Loucy (cell line): Measurements from ENCODE around the gene INPPL1.

Experiments
- H2AFZ ChIP-seq: fragments of 200-600 bp; sonication (generic); 2 replicates; pipeline ENCODE4 v1.6.0; 2016; ENCODE audit warnings: antibody characterized with exemption, mild to moderate bottlenecking, low read length, moderate library complexity
- H3F3A ChIP-seq: fragments of 200-600 bp; 2 replicates; pipeline ENCODE4 v1.6.0; 2016; ENCODE audit warnings: antibody characterized with exemption, low read depth, mild to moderate bottlenecking
- H3K27me3 ChIP-seq: fragments of 200-600 bp; sonication (generic); 2 replicates; pipeline ENCODE4 v1.6.1; 2014; ENCODE audit warnings: low read length, mild to moderate bottlenecking; ENCODE audit not compliant: insufficient read depth, poor library complexity, severe bottlenecking
- H3K36me3 ChIP-seq: fragments of 200-600 bp; sonication (generic); 2 replicates; pipeline ENCODE4 v1.6.1; 2016; ENCODE audit warnings: low read length; ENCODE audit not compliant: insufficient read depth
- H3K4me1 ChIP-seq: fragments of 200-600 bp; sonication (generic); 2 replicates; pipeline ENCODE4 v1.5.1; 2014; ENCODE audit warnings: low read length, mild to moderate bottlenecking; ENCODE audit not compliant: insufficient read depth, poor library complexity, severe bottlenecking
- H3K4me2 ChIP-seq: fragments of 200-600 bp; sonication (generic); 2 replicates; pipeline ENCODE4 v1.6.0; 2014; ENCODE audit warnings: antibody characterized with exemption, low read length, low read depth, mild to moderate bottlenecking; ENCODE audit not compliant: poor library complexity, severe bottlenecking
- H3K4me3 ChIP-seq: fragments of 200-600 bp; sonication (generic); 2 replicates; pipeline ENCODE4 v1.5.1; 2014; ENCODE audit warnings: low read length, mild to moderate bottlenecking, mixed read lengths; ENCODE audit not compliant: poor library complexity, severe bottlenecking
- H3K79me2 ChIP-seq: fragments of 200-600 bp; sonication (generic); 2 replicates; pipeline ENCODE4 v1.6.1; 2014; ENCODE audit warnings: low read length; ENCODE audit not compliant: insufficient read depth
- H3K9ac ChIP-seq: fragments of 200-600 bp; sonication (generic); 2 replicates; pipeline ENCODE4 v1.6.0; 2014; ENCODE audit warnings: mild to moderate bottlenecking, low read depth, low read length, moderate library complexity; ENCODE audit not compliant: poor library complexity, severe bottlenecking
- H3K9me2 ChIP-seq: fragments of 200-600 bp; sonication (generic); replicated peaks from 2 replicates; pipeline ENCODE4 v1.6.1; 2016; ENCODE audit warnings: low read depth, low read length, mixed read lengths
- H3K9me3 ChIP-seq: fragments of 200-600 bp; sonication (generic); 2 replicates; pipeline ENCODE4 v1.6.1; 2014; ENCODE audit warnings: mild to moderate bottlenecking, antibody characterized with exemption, low read length, low read depth; ENCODE audit not compliant: insufficient read depth
- H4K20me1 ChIP-seq: fragments of 200-600 bp; sonication (generic); 2 replicates; pipeline ENCODE4 v1.6.0; 2014; ENCODE audit warnings: antibody characterized with exemption, low read length, mild to moderate bottlenecking; ENCODE audit not compliant: insufficient read depth, poor library complexity, severe bottlenecking
- EZH2phosphoT487 ChIP-seq: fragments of 200-600 bp; IDR thresholded peaks from 2 replicates; pipeline ENCODE4 v1.6.1; 2018; ENCODE audit warnings: antibody characterized with exemption, mild to moderate bottlenecking, moderate library complexity, borderline replicate concordance
- TF ChIP-seq, protein P1 (sequence below): fragments of 200-600 bp; sonication (generic); conservative IDR thresholded peaks from 2 replicates; pipeline ENCODE4 v1.5.1; 2014; ENCODE audit warnings: mild to moderate bottlenecking, antibody characterized with exemption, low read length

INPPL1 gene

GRCh38 chr11:72229336-72229924, 4.9 kb downstream of the INPPL1 start:
- no peak for TF ChIP-seq EZH2phosphoT487
- TF ChIP-seq, protein P1, sequence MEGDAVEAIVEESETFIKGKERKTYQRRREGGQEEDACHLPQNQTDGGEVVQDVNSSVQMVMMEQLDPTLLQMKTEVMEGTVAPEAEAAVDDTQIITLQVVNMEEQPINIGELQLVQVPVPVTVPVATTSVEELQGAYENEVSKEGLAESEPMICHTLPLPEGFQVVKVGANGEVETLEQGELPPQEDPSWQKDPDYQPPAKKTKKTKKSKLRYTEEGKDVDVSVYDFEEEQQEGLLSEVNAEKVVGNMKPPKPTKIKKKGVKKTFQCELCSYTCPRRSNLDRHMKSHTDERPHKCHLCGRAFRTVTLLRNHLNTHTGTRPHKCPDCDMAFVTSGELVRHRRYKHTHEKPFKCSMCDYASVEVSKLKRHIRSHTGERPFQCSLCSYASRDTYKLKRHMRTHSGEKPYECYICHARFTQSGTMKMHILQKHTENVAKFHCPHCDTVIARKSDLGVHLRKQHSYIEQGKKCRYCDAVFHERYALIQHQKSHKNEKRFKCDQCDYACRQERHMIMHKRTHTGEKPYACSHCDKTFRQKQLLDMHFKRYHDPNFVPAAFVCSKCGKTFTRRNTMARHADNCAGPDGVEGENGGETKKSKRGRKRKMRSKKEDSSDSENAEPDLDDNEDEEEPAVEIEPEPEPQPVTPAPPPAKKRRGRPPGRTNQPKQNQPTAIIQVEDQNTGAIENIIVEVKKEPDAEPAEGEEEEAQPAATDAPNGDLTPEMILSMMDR: no peak
- H3F3A ChIP-seq: no peaks in the 10 kb centered on the region
- no peaks in the 10 kb centered on the region for H3K27me3 ChIP-seq
- H3K36me3 ChIP-seq: peaks cover 58% of the 10 kb centered on the region; the same call in 1 of the 2 replicates
- H3K4me1 ChIP-seq: peaks cover 20% of the 10 kb centered on the region
- H3K4me2 ChIP-seq: no peak overlapping the region
- H3K9me3 ChIP-seq: no peaks in the 10 kb centered on the region
- no peak overlapping the region for H3K9ac ChIP-seq
- H3K79me2 ChIP-seq: peaks cover 32% of the 10 kb centered on the region
- no peaks in the 10 kb centered on the region for H3K9me2 ChIP-seq
- H4K20me1 ChIP-seq: peaks cover 24% of the 10 kb centered on the region
- H3K4me3 ChIP-seq: no peak overlapping the region
- no peak overlapping the region for H2AFZ ChIP-seq

DNA sequence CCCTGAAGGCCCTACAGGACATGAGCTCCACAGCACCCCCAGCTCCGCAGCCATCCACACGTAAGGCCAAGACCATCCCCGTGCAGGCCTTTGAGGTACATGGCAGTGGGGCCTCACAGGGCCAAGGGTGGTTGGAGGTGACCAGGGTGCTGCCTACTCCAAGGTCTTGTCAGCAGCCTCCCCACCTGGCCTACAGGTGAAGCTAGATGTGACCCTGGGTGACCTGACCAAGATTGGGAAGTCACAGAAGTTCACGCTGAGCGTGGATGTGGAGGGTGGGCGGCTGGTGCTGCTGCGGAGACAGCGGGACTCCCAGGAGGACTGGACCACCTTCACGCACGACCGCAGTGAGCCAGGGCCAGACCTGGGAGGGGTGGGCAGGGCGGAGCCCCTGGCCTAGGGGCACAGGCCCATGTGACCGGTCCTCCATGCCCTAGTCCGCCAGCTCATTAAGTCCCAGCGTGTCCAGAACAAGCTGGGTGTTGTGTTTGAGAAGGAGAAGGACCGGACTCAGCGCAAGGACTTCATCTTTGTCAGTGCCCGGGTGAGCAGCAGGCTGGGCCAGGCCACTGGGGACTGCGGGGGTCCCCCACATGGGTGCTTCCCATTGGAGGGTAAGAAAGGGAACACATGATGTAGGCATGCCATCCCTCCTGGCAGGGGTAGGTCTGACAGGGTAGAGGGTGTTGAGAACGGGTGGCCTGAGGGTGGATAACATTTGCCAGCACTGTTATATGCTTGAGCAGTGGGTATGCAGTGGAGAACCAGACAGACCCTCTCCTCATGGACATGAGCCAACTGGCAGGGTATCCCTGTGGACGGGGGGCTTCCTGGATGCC, 5.6 kb downstream of the INPPL1 start:
- Histone ChIP-seq H2AFZ (no peak overlapping the region), H4K20me1 (peaks cover 22% of the 10 kb centered on the region), H3K36me3 (peaks cover 62% of the 10 kb centered on the region; the same call in 1 of the 2 replicates), H3K9me2 (no peaks in the 10 kb centered on the region), H3F3A (no peaks in the 10 kb centered on the region), H3K79me2 (peaks cover 25% of the 10 kb centered on the region), H3K27me3 (no peaks in the 10 kb centered on the region), H3K4me2 (no peak overlapping the region), H3K9ac (no peak overlapping the region), H3K4me3 (no peak overlapping the region), H3K4me1 (peaks cover 20% of the 10 kb centered on the region), H3K9me3 (no peaks in the 10 kb centered on the region)
- no peak for TF ChIP-seq EZH2phosphoT487

GRCh38 chr11:72230764-72231365, 6.3 kb downstream of the INPPL1 start:
- no peaks in the 10 kb centered on the region for H3K9me3 ChIP-seq
- TF ChIP-seq, protein P1: no peak
- H4K20me1 ChIP-seq: peaks cover 15% of the 10 kb centered on the region
- H3K4me1 ChIP-seq: peaks cover 12% of the 10 kb centered on the region
- no peak overlapping the region for H2AFZ ChIP-seq
- H3K9me2 ChIP-seq: no peaks in the 10 kb centered on the region
- H3K36me3 ChIP-seq: peaks cover 67% of the 10 kb centered on the region; the same call in 1 of the 2 replicates
- no peak overlapping the region for H3K4me3 ChIP-seq
- H3F3A ChIP-seq: no peaks in the 10 kb centered on the region
- H3K9ac ChIP-seq: no peak overlapping the region
- H3K27me3 ChIP-seq: no peaks in the 10 kb centered on the region
- no peak overlapping the region for H3K4me2 ChIP-seq
- peaks cover 17% of the 10 kb centered on the region for H3K79me2 ChIP-seq
